Measurements from ENCODE around the gene CAMTA1.

The CAMTA1 gene

DNA sequence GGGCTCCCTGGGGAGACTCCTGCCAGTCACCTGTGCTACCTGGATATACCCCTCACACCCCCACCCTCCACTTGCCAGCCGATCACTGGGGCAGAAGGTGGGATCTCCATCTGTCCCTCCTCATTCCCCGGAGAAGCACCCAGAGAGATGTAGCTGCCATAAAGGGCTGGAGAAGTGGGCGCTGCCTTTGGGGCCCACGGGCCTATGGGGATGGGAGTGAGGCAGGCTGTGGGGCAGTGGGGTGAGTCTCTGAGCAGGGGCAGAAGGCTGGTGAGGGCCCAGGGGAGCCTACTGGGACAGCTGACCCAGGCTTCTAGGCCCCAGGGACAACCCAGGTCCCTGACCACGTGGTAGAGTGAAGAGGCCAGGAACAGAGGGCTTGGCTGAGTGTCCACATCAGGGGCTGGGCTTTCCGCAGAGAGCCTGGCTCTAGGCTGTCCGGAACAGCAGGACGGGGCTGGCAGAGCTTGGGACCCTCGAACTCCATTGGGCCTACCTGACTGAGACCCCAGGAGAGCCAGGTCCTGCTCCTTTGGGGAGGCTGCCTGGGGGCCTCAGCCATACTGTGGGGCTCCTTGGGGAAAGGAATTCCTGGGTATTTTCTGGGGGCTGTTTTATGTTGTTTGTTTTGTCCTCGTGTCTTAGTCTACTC lies 780.0 kb downstream of the CAMTA1 start:
- no peak for DNase-seq (ENCODE audit: low read depth in 2 of 2)

DNA sequence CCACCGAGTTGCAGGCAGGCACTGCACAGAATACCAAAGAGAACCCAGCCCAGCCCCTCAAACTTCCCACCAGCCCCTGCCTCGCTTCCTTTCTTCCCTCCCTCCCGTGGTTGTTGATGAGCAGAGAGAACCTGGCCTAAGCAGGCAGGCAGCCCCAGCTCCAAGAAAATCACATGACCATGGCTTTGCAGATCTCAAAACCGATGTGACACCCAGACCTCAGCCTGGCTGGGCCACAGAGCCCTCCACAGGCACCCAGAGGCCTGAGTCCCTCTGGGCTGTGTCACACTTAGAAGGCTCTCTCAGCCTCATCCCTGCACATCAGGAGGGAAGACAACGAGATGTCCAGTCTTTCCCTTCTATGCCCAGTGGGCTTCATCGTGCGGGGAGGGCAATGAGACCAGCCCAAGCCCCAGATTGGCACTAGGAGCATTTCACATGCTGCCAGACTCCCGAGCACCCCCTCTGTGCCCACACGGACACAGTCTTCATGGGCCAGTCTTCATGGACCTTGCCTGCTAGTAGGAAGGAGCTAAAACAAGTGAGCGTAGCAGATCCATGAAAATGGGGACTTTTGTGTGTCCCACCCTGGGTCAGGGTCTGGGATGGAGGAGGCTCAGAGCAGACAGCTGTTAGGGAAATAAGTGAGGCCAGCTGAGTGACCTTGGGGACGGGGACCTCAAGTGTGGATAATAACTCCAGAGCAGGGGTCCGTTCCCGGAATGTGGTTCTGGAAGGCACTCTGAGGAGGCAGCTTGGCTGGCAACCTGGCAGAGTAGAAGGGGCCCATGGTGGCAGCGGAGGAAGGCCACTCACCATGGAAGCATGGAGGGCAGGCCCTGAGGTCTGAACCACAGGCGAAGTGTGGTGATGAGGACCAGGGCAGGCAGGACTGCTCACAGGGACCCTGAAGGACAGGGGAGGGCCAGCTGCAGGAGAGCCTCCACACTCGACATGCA lies 781.4 kb downstream of the CAMTA1 start:
- no peak for DNase-seq (ENCODE audit: low read depth in 2 of 2)

DNA sequence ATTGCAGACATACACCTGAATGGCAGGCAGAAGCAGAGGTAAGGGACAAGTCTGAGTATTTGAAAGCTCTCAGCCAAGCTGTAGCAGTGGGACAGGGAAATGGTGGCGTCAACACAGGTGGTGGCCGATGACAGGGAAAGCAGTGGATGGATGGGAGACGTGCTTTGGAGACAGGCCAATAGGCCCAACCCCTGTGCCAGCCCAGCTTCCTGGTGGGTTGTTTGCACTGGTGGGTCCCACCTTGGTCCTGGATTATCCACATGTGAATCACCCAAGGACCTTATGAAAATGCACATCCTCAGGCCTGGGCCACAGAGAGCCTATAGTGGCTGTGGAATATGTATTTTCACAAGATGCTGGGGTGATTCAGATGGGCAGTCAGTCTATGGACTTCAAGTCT lies 782.1 kb downstream of the CAMTA1 start:
- DNase-seq (ENCODE audit: low read depth in 2 of 2) = no peak

DNA sequence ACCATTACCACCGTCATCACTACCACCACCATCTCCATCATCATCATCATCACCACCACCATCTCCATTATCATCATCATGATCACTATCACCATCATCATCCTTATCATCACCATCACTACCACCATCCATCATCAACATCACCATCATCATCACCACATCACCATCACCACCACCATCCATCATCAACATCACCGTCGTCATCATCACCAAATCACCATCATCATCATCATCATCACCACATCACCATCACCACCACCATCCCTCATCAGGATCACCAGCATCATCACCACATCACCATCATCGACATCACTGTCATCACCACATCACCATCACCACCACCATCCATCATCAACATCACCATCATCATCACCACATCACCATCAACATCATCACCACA lies 782.8 kb downstream of the CAMTA1 start:
- DNase-seq (ENCODE audit: low read depth in 2 of 2) = no peak

DNA sequence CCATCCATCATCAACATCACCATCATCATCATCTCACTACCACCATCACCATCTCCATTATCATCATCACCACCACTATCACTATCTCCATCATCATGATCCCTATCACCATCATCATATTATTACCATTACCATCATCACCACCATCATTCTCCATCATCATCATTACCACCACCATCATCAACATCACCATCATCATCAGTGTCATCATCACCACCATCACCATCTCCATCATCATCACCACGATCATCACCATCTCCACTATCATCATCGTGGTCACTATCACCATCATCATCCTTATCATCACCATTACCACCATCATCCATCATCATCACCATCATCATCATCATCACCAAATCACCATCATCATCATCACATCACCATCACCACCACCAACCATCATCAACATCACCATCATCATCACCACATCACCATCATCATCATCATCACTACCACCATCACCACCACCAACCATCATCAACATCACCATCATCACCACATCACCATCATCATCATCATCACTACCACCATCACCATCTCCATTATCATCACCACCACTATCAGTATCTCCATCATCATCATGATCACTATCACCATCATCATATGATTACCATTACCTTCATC lies 783.8 kb downstream of the CAMTA1 start:
- no peak for DNase-seq (ENCODE audit: low read depth in 2 of 2)

DNA sequence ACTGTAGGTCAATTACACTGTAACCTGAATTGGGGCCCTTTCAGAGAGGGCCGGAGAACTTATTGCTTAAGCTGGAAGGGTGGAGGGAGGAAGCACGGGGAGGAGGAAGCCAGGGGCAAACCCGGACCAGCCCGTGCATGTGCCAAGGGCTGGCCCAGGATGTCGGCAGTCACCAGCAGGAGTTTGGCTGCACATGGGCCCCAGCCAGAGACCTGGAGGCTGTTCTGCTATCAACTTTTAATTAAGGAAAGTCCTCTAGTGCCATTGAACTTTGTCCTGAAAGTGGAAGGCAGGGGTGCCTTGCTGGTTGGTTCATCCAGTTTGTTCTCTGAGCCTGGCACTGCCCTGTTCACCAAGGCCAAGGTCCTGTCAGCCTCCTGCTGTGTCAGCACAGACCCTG lies 785.1 kb downstream of the CAMTA1 start:
- DNase-seq (ENCODE audit: low read depth in 2 of 2) = no peak

DNA sequence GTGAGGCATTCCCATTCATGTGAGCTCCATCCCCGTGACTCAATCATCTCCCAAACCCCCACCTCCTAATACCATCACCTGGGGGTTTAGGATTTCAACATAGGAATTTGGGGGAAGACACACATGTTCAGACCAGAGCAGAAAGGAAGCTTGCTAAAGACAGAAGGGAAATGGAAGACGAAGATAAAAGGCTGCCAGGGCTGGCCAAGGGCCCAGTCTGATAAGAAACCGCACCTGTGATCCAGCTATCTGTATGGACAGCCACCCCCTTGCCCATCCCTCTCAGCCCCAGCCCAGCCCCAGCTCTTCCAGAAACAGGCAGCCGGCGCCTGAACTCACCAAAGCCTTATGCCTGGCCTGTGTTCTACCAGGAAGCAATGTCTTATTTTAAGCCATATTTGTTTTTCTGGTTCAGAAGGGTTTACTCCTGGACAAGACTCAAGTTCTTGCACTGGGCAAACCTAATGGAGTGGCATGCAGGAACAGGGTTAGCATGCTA lies 787.4 kb downstream of the CAMTA1 start:
- DNase-seq (ENCODE audit: low read depth in 2 of 2) = no peak

DNA sequence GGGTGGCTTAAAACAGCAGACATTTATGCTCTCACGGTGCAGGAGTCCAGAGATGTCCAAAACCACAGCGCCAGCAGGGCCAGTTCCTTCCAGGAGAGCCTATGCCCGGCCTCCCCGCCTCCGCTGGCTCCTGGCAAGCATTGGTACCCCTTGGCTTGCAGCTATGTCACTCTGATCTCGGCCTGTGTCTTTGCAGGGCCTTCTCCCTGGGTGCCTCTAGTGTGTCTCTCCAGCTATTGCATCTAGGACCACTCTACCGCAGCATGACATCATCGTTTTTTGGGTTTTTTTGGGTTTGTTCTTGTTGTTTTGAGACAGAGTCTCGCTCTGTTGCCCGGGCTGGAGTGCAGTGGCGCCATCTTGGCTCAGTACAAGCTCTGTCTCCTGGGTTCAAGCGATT lies 788.2 kb downstream of the CAMTA1 start:
- DNase-seq (ENCODE audit: low read depth in 2 of 2) = no peak

DNA sequence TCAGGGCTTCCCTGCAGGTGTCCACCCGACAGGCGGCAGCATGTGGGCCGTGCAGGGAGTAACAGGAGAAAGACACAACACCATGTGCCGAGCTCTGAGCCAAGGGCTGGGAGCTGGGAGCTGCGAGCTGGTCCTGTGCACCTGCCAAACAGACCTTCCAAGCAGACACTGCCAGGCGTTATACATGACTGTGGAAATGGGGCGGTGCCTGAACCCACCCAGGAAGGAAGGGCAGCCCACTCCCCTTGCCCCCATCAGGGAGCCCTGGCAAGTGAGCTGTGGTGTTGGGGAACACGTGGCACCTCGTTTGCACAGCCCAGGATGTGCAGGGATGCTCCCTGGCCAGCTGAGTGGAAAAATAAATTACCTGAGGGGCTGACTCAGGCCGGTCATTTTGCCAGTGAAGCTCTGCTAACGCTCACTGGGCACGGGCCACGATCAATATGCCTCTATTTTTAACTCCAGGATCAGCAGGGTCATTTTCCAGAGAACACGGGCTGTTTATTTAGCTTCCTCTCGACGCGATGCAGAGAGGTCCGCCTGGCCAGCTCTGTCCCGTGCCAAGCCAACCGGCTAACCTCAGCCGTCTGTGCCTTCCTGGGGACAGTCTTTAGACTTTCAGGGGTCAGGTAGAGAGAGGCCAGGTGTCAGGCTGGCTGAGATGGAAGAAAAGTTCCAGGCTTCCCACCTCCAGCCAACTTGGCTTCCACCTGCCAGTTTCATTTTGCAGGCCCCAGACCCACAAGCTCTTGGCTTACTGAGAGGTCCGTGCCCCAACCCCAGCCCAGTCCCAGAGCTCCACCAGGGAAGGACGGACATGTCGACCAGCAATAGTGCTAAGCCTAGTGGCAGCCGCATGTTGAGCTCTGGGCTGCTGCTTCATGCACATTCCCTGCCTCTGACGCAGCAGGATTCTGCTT lies 789.1 kb downstream of the CAMTA1 start:
- DNase-seq (ENCODE audit: low read depth in 2 of 2) = no peak

DNA sequence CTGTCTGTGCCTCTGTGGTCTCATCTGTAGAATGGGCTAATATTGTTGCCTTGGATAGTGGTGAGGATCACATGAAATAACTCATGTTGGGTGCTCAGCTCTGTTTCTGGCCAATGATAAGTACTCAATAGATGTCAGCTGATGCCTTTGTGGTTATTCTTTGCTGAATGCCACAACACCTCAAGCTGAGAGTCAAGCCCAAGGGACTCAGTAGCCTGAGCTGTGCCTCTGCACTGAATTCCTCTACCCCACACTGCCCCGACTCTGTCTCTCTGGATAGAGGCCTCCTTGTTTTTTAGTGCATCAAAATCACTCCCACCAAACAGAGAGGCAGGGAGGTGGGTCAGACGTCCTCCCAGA lies 789.8 kb downstream of the CAMTA1 start:
- DNase-seq (ENCODE audit: low read depth in 2 of 2) = no peak

DNA sequence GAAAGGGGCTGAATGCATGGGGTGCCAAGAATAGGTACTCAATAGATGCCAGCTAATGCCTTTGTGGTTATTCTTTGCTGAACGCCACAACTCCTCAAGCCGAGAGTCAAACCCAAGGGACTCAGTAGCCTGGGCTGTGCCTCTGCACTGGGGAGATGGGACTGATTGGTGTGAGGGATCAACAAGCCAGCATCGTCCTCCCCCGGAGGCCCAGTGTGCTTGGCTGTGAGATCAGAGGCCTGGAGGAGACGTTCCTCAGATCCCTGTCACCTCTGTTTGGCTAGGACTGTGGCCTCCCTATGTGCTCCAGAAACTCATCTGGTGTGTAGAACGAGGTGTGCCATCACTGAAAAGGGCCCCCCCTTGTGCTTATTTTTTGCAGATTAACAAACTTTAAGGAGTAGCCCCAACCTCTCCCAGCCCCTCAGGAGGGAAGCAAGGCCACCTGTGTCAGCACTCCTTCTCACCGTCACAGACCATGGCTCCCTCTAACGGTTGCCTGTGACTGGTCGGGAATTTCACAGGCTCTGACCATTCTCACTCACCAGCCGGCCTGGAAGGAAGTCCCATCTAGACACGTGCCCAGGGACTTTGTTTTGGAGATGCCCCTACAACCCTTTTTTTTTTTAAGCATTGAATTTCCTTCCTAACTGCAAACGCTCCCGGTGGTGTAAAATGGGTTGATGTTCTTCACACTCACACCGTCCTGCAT lies 791.8 kb downstream of the CAMTA1 start:
- DNase-seq (ENCODE audit: low read depth in 2 of 2) = no peak

DNA sequence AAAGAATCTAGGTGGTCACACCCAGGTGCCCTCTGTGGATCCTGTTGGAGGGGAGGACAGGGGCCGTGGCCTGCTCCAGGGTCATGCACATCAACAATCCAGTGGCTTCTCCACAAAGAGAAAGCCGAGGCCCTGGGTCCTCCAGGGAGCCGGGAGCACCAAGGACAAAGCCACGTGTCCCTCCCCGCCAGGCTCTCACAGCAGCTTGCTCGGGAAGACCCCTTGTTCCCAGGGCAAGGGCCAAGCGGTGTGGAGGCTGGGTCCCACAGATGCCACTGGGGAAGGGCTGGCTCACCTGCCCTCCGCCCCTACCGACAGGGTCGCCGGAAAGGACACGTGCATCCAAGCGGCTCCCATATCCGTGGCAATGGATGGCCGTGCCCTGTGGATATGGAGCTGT lies 793.0 kb downstream of the CAMTA1 start:
- DNase-seq (ENCODE audit: low read depth in 2 of 2) = no peak

DNA sequence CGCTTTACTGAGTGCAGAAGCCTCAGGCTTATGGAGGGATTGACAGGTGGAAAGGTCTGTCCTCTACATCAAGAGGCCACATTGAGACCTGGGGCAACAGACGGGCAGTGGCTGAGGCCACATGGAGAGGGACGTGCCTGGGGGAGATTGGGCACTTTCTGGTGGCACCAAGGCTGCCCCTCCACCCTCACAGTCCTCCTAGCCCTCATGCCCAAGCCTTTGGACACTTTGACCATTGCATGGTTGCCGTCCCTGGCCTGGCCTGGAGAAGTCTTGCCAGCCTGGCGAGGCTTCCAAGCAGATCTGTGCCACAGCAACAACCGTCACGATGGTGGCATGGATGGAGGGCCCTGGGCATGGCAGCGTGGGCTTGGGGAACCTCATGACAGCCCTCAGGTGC lies 793.8 kb downstream of the CAMTA1 start:
- DNase-seq (ENCODE audit: low read depth in 2 of 2) = no peak

DNA sequence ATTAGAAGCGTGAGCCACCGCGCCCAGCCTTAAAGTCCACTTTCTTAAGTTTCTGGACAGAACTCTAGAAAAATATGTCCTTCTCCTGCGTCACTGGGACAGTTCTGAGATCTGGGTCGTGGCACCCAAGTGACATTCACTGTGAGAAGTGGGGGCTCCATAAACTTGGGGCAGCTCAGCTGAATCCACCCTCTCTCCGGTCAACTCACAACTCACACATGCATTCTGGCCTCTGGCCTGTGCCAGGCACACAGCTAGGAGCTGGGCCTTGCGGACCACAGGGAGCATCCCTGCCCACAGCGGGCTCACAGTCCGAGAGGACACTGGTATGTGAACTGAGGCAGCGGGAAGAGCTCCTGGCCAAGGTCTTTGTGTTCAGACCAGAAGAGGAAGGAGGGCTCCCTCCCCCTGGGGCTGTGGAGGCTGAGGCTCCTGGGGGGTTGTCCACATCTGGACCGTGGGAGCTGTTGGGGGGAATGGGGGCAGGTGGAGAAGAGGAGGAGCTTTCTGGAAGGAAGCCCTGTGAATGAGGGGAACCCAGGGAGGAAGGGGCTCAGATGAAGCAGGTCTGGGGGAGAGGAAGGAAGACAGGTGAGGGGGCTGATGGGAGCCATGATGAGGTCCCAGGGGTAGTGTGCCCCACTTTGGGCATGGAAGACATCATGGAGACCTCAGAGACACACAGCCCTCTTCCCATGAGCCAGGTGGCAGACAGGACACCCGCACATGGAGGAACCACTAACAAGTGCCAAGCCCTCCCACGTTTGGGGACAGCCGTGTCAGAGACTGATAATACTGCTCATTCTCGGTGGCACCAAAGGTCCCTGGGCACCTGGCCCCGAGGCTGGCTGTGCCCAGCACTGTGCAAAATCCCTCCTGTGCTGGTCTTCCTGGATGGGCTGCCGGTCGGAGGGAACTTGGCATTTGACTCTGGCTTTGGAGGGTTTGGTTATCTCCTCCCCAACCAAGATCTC lies 794.9 kb downstream of the CAMTA1 start:
- DNase-seq (ENCODE audit: low read depth in 2 of 2) = no peak

DNA sequence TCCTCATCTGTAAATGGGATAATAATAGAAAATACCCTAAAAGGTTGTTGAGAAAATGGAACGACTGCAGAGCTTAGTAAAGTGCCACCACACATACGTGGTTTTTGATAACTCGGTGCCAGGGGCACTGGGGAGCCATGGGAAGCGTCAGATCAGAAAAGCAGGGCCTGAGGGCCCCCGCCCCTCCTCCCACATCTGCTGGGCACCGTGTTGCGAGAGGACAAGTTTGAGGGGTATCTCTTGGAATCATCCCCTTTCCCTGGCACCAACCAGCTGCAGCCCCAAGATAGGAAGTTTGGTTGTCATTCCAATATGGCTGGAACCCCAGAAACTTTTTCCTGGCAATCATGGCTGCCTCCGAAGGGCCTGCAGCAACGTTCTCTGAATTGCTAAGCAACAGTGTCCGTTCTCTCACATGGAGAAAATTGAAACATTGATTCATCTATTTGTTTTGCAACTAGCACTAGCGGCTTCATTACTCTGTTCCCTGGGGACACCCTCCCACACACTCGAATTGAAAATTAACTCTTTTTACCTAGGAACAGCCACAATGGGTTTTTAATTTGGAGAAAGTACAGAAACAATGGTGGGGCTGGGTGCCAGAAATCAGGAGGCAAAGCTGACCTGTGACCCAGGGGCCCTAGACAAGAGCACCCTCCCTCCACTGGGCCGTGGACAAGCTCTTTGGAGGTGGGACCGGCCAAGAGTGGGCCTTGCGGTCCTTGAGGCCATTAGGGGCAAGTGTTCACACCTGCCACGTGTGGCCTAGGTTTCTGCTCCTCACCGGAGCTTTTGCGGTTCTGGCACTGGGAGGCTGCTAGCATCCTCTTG lies 795.9 kb downstream of the CAMTA1 start:
- DNase-seq (ENCODE audit: low read depth in 2 of 2) = no peak

DNA sequence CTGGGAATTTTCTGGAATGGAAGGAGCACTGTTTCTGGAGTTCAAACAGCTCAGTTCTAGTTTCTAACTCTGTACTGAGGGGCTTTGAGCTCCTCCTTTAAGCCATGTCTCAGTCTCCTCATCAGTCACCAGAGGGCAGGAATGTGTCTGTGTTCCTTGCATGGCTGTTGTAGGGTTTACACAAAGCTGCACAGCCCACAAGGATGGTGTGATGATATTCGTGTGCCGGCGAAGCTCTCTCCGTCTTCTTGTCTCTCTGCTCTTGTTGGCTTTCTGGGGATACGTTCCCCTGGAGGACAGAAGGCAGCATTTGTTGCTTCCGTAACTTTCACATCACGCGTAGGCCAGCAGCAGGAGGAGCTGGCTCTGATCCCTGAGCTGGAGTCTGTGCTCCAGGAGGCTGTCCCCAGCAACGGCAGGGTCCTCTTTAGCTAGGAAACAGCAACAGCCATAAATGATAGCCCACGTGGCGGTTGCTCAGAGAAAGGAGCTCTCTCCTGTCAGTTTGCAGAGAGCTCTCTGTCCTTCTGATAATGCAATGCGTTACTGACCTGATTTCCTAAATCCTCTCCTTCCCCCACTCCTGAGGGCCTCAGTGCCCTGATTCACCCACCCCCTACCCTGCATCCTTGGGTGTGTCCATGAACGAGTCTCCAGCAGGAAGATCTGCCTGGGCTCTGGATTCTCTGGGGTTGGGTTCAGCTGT lies 796.7 kb downstream of the CAMTA1 start:
- DNase-seq (ENCODE audit: low read depth in 2 of 2) = no peak

DNA sequence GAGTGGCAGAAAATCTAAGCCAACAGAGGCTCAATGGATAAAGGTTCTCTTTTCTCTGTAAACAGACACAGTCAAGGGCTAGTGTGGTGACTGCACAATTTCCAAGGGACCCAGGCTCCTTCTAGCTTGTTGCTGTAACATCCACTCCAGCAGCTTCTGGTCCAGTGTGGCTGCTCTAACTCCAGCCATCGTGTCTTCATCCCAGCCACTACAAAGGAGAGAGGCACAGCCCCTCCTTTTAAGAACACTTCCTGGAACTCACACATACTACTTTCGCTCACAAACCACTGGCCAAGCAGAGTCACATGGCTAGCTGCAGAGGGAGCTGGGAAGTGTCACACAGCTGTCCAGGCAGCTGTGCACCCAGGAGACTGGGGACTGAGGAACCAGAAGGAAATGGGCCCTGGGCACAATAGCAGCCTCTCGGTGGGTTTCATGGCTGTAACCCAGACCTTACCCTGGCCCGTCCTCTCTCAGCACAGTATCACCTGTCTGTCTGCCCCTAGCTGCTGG lies 797.3 kb downstream of the CAMTA1 start:
- no peak for DNase-seq (ENCODE audit: low read depth in 2 of 2)
